ENCODE data around the gene IRX6. TPM values are rescaled to one million over a fixed set of nuclear protein-coding genes. Genes with fewer than 3 reads are reported as not detected.

Gene IRX6
- total RNA-seq, 4 donors from 2014 or later = 0.11 to 1.6 (median 0.17) TPM; not detected in 1

- peak; percentile 53 for DNase-seq (ENCODE audit: extremely low spot score)
- 50% methylated on average over 11 of the region's 11 CpGs for WGBS
- no peak overlapping the region for H3K27ac ChIP-seq (replicated peaks in 1 of 4)
- H3K36me3 ChIP-seq = no peaks in the 10 kb centered on the region
- peaks cover 0 to 52% (median 3%) of the 10 kb centered on the region in 4 donors for H3K27me3 ChIP-seq
- TF ChIP-seq EP300 (IDR thresholded peaks at IDR 0.05) = no peak
- no peak for TF ChIP-seq POLR2A (IDR thresholded peaks at IDR 0.05; ENCODE audit: low read depth)
- TF ChIP-seq POLR2AphosphoS5 (IDR thresholded peaks at IDR 0.05) = no peak
- TF ChIP-seq CTCF (IDR thresholded peaks at IDR 0.05) = no peak
- intact Hi-C loops (cut with DNase I) = no loop called here
- H3K4me3 ChIP-seq = no peak overlapping the region
- H3K4me1 ChIP-seq = no peaks in the 10 kb centered on the region
- no peaks in the 10 kb centered on the region for H3K9me3 ChIP-seq
Measured at GRCh38 chr16:55301385-55302008, 22.5 kb upstream of the IRX6 start.

DNA sequence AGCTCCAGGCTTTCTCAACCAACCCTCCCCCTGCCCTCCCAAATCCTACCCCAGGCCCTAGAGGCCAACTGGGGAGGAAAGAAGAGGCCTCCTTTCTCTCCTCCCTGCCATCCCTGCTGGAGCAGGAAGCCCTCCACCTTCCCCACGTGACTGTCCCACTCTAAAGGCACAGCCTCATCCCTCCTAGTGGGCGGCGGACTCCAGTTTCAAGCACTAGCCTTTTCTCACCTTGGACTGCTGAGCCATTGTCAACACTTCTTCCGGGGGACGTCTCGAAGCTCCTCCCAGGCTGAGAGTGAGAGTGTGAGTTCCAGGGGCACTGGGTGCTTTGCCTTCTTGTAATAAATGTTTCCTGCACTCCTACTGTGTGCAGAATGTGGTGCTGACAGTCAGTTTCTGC lies 21.4 kb upstream of the IRX6 start:
- Histone ChIP-seq H3K4me3 (no peak overlapping the region), H3K36me3 (no peaks in the 10 kb centered on the region), H3K9me3 (no peaks in the 10 kb centered on the region), H3K4me1 (no peaks in the 10 kb centered on the region), H3K27me3 (peaks cover 0 to 54% (median 3%) of the 10 kb centered on the region in 4 donors), H3K27ac (replicated peaks in 1 of 4) (no peak overlapping the region)
- 70% methylated on average over 4 of the region's 6 CpGs for WGBS
- no peak for DNase-seq (ENCODE audit: extremely low spot score)
- intact Hi-C loops (cut with DNase I) = no loop called here
- no peak for TF ChIP-seq POLR2A (IDR thresholded peaks at IDR 0.05; ENCODE audit: low read depth)
- TF ChIP-seq EP300 (IDR thresholded peaks at IDR 0.05) = no peak
- TF ChIP-seq POLR2AphosphoS5 (IDR thresholded peaks at IDR 0.05) = no peak
- no peak for TF ChIP-seq CTCF (IDR thresholded peaks at IDR 0.05)

GRCh38 chr16:55308973-55309372 lies 15.0 kb upstream of the IRX6 start:
- intact Hi-C loops (cut with DNase I) = no loop called here
- H3K9me3 ChIP-seq = peaks cover 0 to 6% (median 5%) of the 10 kb centered on the region in 4 donors
- H3K4me3 ChIP-seq = no peak overlapping the region
- no peak overlapping the region for H3K27ac ChIP-seq (replicated peaks in 1 of 4)
- no peaks in the 10 kb centered on the region for H3K36me3 ChIP-seq
- no peak for TF ChIP-seq EP300 (IDR thresholded peaks at IDR 0.05)
- no peak for TF ChIP-seq POLR2AphosphoS5 (IDR thresholded peaks at IDR 0.05)
- no peak for TF ChIP-seq CTCF (IDR thresholded peaks at IDR 0.05)
- no peak for TF ChIP-seq POLR2A (IDR thresholded peaks at IDR 0.05; ENCODE audit: low read depth)
- peaks cover 0 to 30% (median 0%) of the 10 kb centered on the region in 4 donors for H3K27me3 ChIP-seq
- H3K4me1 ChIP-seq = no peaks in the 10 kb centered on the region
- WGBS = 88% methylated on average over 2 of the region's 2 CpGs
- no peak for DNase-seq (ENCODE audit: extremely low spot score)

DNA sequence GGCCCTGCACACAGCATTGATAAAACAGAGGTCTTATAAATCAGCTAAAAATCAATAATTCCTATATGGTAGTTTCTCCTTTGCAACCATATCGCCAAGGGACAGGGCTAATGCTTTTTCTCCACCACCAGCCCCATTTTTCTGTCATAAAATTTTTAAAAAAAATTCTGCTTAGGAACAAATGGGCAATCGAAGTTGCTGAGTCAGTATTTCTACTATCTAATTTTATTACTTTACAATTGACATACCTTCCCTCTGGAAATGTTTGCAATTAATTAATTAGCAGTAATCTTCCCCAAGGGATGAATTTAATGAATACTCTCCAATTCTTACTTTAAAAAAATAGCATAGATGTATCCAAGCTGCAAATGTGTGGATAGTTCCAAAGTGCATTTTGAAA lies 1.7 kb upstream of the IRX6 start:
- Histone ChIP-seq H3K4me1 (peaks cover 3 to 20% (median 18%) of the 10 kb centered on the region in 4 donors), H3K36me3 (no peaks in the 10 kb centered on the region), H3K27me3 (peaks cover 0 to 83% (median 21%) of the 10 kb centered on the region in 4 donors), H3K4me3 (no peak overlapping the region), H3K9me3 (no peaks in the 10 kb centered on the region), H3K27ac (replicated peaks in 1 of 4) (no peak overlapping the region)
- no peak for DNase-seq (ENCODE audit: extremely low spot score)
- WGBS = 63% methylated on average over 2 of the region's 2 CpGs
- TF ChIP-seq POLR2A (IDR thresholded peaks at IDR 0.05; ENCODE audit: low read depth) (no peak), CTCF (IDR thresholded peaks at IDR 0.05) (no peak), EP300 (IDR thresholded peaks at IDR 0.05) (no peak), POLR2AphosphoS5 (IDR thresholded peaks at IDR 0.05) (no peak)
- intact Hi-C loops (cut with DNase I) = no loop called here

Measured in esophagus muscularis mucosa (tissue), 4 donors.